Activated T-helper 1 cell treated with anti-CD3 and anti-CD28 coated beads, Interleukin-12 subunit alpha, Interleukin-12 subunit beta, Interleukin-2, Interleukin-4 antibody, amounts not matched to agents 30 ng/mL and 10 ng/mL and 1 ng/mL, durations not matched to agents 14 hours and 24 hours and 36 hours (primary cell): Measurements from ENCODE around the gene NEUROD2. TPM values are rescaled to one million over a fixed set of nuclear protein-coding genes. Genes with fewer than 3 reads are reported as not detected.

ENCODE experiments used
- DNase-seq: peaks from one replicate; pipeline ENCODE4 v3.0.0; 2021; ENCODE audit warnings: low spot score
- H3K27ac Mint-ChIP-seq: one replicate; pipeline ENCODE4 v1.8.0; 2021; ENCODE audit warnings: mild to moderate bottlenecking, mixed read lengths
- H3K27me3 Mint-ChIP-seq: one replicate; pipeline ENCODE4 v1.8.0; 2022; ENCODE audit warnings: mild to moderate bottlenecking, moderate library complexity, mixed read lengths; ENCODE audit not compliant: insufficient read depth
- H3K36me3 Mint-ChIP-seq: one replicate; pipeline ENCODE4 v1.8.0; 2021; ENCODE audit warnings: low read depth, mixed read lengths
- H3K4me1 Mint-ChIP-seq: one replicate; pipeline ENCODE4 v1.8.0; 2021; ENCODE audit warnings: low read depth, mixed read lengths
- H3K4me3 Mint-ChIP-seq: one replicate; pipeline ENCODE4 v1.8.0; 2021; ENCODE audit warnings: mild to moderate bottlenecking, moderate library complexity, mixed read lengths
- H3K9me3 Mint-ChIP-seq: one replicate; pipeline ENCODE4 v1.8.0; 2021; ENCODE audit warnings: mixed read lengths
- intact Hi-C: fragments of 100-400 bp; cut with micrococcal nuclease; formaldehyde crosslinking; loops from one replicate; pipeline ENCODE4 v1.15.1; 2024
- total RNA-seq: library from RNA; stranded (reverse); gene quantifications from 2 replicates; pipeline ENCODE4 v1.2.3, GENCODE V29; 2022

The NEUROD2 gene
- total RNA-seq, 1 donor from 2014 or later = not detected

DNA sequence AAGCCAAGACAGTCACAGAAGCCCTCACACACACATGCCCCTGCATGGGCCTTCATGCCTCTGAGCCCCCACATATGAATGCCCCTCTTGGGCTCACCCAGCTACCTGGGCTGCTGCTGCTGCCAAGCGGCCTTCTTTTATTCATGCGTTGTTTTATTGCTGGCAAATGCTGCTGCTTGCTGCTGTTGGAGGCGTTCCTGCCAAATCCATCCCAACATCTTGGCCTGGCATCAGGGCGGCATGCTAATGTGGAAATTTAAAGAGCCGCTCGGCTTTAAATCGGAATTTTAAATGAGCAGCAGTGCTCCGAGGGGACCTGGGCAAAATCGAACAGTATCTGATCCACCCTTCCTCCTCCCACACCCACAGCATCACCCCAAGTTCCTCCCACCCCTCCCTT lies 39.0 kb downstream of the NEUROD2 start:
- Mint-ChIP-seq H3K9me3 (peaks cover 9% of the 10 kb centered on the region), H3K27me3 (peaks cover 2% of the 10 kb centered on the region), H3K4me3 (no peak overlapping the region), H3K4me1 (no peaks in the 10 kb centered on the region), H3K36me3 (peaks cover 42% of the 10 kb centered on the region), H3K27ac (no peak overlapping the region)
- no peak for DNase-seq
- intact Hi-C loops = no loop called here

DNA sequence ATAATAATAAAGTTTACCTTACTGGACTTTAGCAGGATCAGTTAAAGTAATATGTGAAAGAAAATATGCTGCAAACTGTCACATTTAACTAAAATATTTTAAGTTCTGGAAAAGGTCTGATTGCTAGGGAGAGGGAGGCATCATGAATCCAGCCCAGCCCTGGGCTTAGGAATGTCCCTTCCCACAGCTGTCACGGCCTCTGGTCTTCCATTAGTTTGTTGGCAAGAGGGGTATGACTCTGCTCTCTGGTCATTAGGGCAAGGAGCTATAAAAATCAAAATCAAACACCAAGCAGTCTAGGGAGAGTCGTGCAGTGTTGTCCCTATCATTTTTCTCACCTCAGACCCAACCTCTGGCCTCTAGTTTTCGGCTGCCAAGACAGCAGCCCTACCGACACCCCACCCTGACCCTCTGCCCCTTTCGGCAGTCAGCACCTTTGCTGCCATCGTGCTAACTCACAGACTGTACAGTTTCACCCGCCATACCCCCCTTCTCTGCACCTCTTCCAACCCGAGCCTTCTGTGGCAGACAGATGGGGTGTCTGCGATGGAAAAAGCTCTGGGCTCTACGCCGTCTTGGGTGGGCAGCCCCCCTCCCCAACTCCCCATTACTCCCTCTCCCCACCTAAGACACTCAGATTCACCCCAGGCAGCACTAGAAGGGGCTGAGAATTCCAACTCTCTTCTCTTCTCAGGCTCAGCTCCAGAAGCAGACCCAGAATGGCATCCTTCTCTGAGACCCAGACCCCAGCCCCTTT lies 41.4 kb downstream of the NEUROD2 start:
- Mint-ChIP-seq H3K4me3 (no peak overlapping the region), H3K27ac (no peak overlapping the region), H3K9me3 (peaks cover 4% of the 10 kb centered on the region), H3K4me1 (no peaks in the 10 kb centered on the region), H3K36me3 (peaks cover 36% of the 10 kb centered on the region), H3K27me3 (no peaks in the 10 kb centered on the region)
- intact Hi-C loops = no loop called here
- no peak for DNase-seq

DNA sequence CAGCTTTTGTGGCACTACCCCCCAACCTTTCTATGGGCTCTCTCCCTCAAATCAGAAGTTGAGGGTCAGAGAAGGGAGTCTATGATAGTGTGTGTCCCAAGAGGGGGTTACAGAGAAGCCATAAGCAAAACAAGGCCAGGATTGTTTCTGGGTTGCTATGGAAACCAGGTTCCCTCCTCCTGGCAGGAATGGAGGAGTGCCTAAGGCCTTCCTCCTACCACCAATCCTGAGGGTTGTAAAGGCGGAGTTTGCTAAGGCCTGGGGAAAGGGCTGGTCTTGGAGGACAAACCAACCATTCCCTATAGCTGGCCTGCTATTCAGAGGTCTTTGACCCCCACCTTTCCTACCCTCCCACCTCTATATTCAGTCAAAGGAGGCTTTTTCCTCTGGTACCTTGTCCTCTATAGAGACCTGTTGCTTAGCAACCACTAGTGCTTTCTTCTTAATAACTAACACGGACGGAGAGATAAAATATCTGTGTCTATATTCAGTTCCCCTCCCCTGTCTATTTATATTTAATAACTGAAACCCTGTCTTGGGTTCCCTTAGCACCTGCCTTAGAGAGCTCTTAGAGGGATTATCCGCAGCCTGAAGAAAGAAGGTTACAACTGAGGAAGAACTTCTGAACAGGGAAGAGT lies 43.4 kb downstream of the NEUROD2 start:
- DNase-seq = no peak
- H3K9me3 Mint-ChIP-seq = no peaks in the 10 kb centered on the region
- no peak overlapping the region for H3K27ac Mint-ChIP-seq
- H3K27me3 Mint-ChIP-seq = no peaks in the 10 kb centered on the region
- no peaks in the 10 kb centered on the region for H3K4me1 Mint-ChIP-seq
- peaks cover 35% of the 10 kb centered on the region for H3K36me3 Mint-ChIP-seq
- intact Hi-C loops = no loop called here
- H3K4me3 Mint-ChIP-seq = no peak overlapping the region

- no peak overlapping the region for H3K27ac Mint-ChIP-seq
- H3K4me1 Mint-ChIP-seq = no peaks in the 10 kb centered on the region
- intact Hi-C loops = no loop called here
- no peaks in the 10 kb centered on the region for H3K9me3 Mint-ChIP-seq
- no peaks in the 10 kb centered on the region for H3K27me3 Mint-ChIP-seq
- H3K36me3 Mint-ChIP-seq = peaks cover 31% of the 10 kb centered on the region
- no peak for DNase-seq
- no peak overlapping the region for H3K4me3 Mint-ChIP-seq
These were observed 44.2 kb downstream of the NEUROD2 start for GRCh38 chr17:39563476-39563875.

GRCh38 chr17:39562976-39563375 lies 44.7 kb downstream of the NEUROD2 start:
- intact Hi-C loops = no loop called here
- no peak for DNase-seq
- H3K36me3 Mint-ChIP-seq = peaks cover 31% of the 10 kb centered on the region
- no peaks in the 10 kb centered on the region for H3K4me1 Mint-ChIP-seq
- H3K27ac Mint-ChIP-seq = no peak overlapping the region
- H3K4me3 Mint-ChIP-seq = no peak overlapping the region
- H3K27me3 Mint-ChIP-seq = no peaks in the 10 kb centered on the region
- no peaks in the 10 kb centered on the region for H3K9me3 Mint-ChIP-seq

- H3K9me3 Mint-ChIP-seq = no peaks in the 10 kb centered on the region
- H3K4me1 Mint-ChIP-seq = no peaks in the 10 kb centered on the region
- intact Hi-C loops = no loop called here
- H3K27ac Mint-ChIP-seq = no peak overlapping the region
- no peak overlapping the region for H3K4me3 Mint-ChIP-seq
- H3K27me3 Mint-ChIP-seq = no peaks in the 10 kb centered on the region
- no peak for DNase-seq
- H3K36me3 Mint-ChIP-seq = peaks cover 29% of the 10 kb centered on the region
These were observed 45.3 kb downstream of the NEUROD2 start for GRCh38 chr17:39562395-39562794.

DNA sequence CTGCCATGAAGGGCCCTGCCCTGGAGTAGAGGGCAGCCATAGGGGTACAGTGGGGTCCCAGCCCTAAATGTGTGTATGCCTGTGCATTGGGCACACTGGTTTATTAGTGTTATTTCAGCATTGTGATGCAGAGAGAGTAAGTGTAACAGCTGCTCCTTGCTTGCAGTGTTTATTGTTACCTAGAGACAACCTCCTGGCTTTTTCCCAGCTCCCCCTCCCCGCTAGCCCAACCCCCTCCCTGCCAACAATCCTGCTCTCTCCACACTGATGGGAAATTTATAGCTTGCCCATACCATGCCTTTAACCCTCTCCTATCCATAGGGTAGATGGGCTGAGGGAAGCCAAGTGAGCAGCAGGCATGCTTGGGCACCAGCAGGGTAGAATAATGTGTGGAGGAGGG lies 51.3 kb downstream of the NEUROD2 start:
- H3K9me3 Mint-ChIP-seq = no peaks in the 10 kb centered on the region
- DNase-seq = no peak
- no peaks in the 10 kb centered on the region for H3K27me3 Mint-ChIP-seq
- intact Hi-C loops = no loop called here
- H3K36me3 Mint-ChIP-seq = peaks cover 36% of the 10 kb centered on the region
- H3K4me1 Mint-ChIP-seq = no peaks in the 10 kb centered on the region
- no peak overlapping the region for H3K27ac Mint-ChIP-seq
- no peak overlapping the region for H3K4me3 Mint-ChIP-seq

DNA sequence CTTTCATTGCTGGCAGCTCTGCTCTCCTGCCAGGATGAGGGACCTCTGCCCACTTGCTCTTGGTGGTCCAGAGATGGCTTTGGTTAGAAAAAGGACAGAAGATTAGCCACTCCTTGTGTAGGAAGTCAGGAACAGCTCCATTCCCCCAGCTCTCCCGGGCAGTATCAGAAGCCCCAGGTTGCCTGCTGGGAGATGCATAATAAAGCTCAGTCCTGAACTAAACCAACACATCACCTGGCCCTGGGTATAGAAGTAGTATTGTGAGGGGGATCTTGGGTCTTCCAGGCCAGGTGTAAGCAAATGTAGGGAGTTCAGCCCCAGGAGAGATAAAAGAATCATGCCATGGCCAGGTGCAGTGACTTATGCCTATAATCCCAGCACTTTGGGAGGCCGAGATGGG lies 52.4 kb downstream of the NEUROD2 start:
- no peaks in the 10 kb centered on the region for H3K27me3 Mint-ChIP-seq
- peaks cover 36% of the 10 kb centered on the region for H3K36me3 Mint-ChIP-seq
- no peak overlapping the region for H3K4me3 Mint-ChIP-seq
- H3K27ac Mint-ChIP-seq = no peak overlapping the region
- intact Hi-C loops = no loop called here
- DNase-seq = no peak
- no peaks in the 10 kb centered on the region for H3K9me3 Mint-ChIP-seq
- H3K4me1 Mint-ChIP-seq = no peaks in the 10 kb centered on the region

Other genes with a start within 250 kb of the NEUROD2 start
- 20.1 and 25.6 TPM in 2 replicates for gene FBXL20, start 206.3 kb downstream of the NEUROD2 start, total RNA-seq
- gene MED1, start 156.7 kb downstream of the NEUROD2 start, total RNA-seq = 72.0 and 73.4 TPM in 2 replicates
- 97.4 and 99.5 TPM in 2 replicates for gene CDK12, start 146.4 kb downstream of the NEUROD2 start, total RNA-seq
- not detected in 2 replicates for gene PPP1R1B, start 19.0 kb upstream of the NEUROD2 start, total RNA-seq
- gene STARD3, start 29.2 kb upstream of the NEUROD2 start, total RNA-seq = 54.7 and 65.3 TPM in 2 replicates
- 0.96 and 1.4 TPM in 2 replicates for gene TCAP, start 57.4 kb upstream of the NEUROD2 start, total RNA-seq
- not detected in 2 replicates for gene PNMT, start 60.5 kb upstream of the NEUROD2 start, total RNA-seq
- gene PGAP3, start 80.1 kb upstream of the NEUROD2 start, total RNA-seq = 14.4 and 16.9 TPM in 2 replicates
- gene ERBB2, start 92.1 kb upstream of the NEUROD2 start, total RNA-seq = 2.5 and 3.0 TPM in 2 replicates
- 33.3 and 37.1 TPM in 2 replicates for gene MIEN1, start 122.6 kb upstream of the NEUROD2 start, total RNA-seq
- 0.64 and 0.73 TPM in 2 replicates for gene GRB7, start 130.0 kb upstream of the NEUROD2 start, total RNA-seq